ENCODE measurements around the gene REPS1.

Gene REPS1, protein sequence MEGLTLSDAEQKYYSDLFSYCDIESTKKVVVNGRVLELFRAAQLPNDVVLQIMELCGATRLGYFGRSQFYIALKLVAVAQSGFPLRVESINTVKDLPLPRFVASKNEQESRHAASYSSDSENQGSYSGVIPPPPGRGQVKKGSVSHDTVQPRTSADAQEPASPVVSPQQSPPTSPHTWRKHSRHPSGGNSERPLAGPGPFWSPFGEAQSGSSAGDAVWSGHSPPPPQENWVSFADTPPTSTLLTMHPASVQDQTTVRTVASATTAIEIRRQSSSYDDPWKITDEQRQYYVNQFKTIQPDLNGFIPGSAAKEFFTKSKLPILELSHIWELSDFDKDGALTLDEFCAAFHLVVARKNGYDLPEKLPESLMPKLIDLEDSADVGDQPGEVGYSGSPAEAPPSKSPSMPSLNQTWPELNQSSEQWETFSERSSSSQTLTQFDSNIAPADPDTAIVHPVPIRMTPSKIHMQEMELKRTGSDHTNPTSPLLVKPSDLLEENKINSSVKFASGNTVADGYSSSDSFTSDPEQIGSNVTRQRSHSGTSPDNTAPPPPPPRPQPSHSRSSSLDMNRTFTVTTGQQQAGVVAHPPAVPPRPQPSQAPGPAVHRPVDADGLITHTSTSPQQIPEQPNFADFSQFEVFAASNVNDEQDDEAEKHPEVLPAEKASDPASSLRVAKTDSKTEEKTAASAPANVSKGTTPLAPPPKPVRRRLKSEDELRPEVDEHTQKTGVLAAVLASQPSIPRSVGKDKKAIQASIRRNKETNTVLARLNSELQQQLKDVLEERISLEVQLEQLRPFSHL

DNA sequence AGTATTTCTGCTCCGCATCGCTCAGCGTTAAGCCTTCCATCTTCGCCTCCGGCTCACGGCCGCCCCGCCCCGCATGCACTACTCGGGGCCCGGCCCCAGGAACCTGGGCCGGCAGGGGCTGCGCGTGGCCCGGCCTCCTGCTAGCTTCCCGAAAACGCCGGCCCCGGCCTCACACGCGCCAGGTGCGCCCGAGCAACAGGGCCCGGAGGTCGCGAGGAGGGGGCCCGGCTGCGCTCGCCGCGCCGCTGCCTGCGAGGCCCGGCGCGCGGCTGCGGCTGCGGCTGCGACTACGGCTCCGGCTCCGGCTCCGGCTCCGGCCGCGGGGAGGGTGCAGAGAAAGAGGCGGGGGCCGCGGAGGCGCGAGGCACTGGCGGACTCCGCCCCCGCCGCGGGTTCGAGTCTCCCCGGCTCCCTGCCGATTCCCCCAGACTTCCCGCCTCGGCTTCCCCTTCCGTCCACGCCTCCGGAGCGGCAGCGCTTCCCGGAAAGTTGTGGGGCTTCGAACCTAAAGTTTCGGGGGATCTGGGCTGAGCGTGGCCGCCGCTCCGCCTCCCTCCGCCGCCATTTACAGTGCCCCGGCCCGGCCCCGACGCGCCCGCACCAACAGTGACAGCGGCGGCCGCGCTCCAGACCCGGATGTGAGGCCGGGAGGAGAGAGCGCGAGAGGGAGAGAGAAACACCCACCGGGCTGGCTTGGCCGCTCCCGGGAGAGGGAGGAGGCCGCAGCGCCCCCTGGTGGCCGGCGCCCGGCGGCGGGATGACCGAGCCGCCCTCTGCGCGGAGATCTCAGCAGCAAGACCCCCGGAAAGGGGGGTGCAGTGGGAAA, at the start of gene REPS1:
Gene REPS1 (minus strand): TSS at position 611 of the 826 bp plus-strand sequence. CDS start 571 bp downstream, at position 40.
- peaks cover 14 to 21% of the 10 kb centered on the region in 2 experiments for H3K4me1 ChIP-seq (ENCODE audit: control insufficient read depth in 1 of 2, insufficient read depth in 1 of 2, low read depth in 1 of 2, low read length in 1 of 2)
- peak within 1 kb of the TSS; percentile 77 to 84 for H3K4me3 ChIP-seq (ENCODE audit: low read depth in 1 of 2, low read length in 1 of 2)
- H3K27me3 ChIP-seq, result no peaks in the 10 kb centered on the region
- no peaks in the 10 kb centered on the region for H3K36me3 ChIP-seq
- H3K9me3 ChIP-seq, result no peaks in the 10 kb centered on the region
- peak within 1 kb of the TSS; percentile 85 for H3K27ac ChIP-seq
- TF ChIP-seq, protein P1, sequence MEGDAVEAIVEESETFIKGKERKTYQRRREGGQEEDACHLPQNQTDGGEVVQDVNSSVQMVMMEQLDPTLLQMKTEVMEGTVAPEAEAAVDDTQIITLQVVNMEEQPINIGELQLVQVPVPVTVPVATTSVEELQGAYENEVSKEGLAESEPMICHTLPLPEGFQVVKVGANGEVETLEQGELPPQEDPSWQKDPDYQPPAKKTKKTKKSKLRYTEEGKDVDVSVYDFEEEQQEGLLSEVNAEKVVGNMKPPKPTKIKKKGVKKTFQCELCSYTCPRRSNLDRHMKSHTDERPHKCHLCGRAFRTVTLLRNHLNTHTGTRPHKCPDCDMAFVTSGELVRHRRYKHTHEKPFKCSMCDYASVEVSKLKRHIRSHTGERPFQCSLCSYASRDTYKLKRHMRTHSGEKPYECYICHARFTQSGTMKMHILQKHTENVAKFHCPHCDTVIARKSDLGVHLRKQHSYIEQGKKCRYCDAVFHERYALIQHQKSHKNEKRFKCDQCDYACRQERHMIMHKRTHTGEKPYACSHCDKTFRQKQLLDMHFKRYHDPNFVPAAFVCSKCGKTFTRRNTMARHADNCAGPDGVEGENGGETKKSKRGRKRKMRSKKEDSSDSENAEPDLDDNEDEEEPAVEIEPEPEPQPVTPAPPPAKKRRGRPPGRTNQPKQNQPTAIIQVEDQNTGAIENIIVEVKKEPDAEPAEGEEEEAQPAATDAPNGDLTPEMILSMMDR (IDR thresholded peaks at IDR 0.05), result peak; percentile 91

DNA sequence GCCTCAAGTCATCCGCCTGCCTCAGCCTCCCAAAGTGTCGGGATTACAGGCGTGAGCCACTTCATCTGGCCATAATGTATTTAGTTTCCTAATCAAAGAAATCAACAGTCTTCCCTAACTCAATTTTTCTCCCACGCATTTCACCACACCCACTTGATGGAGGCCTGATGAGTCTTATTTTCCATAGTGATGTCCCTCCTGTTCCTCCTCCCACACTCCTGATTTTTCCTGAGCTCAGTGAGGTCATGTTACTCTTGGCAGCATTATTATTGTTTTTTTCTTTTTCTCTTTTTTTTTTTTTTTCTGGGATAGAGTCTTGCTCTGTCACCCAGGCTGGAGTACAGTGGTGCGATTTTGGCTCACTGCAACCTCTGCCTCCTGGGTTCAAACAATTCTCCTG, 49.4 kb upstream of the REPS1 start:
- no peaks in the 10 kb centered on the region for H3K4me1 ChIP-seq (ENCODE audit: control insufficient read depth in 1 of 2, insufficient read depth in 1 of 2, low read depth in 1 of 2, low read length in 1 of 2)
- H3K36me3 ChIP-seq, result peaks cover 27% of the 10 kb centered on the region
- H3K27me3 ChIP-seq, result no peaks in the 10 kb centered on the region
- H3K27ac ChIP-seq, result no peak overlapping the region
- TF ChIP-seq, protein P1 (IDR thresholded peaks at IDR 0.05), result no peak
- H3K9me3 ChIP-seq, result no peaks in the 10 kb centered on the region
- no peak overlapping the region for H3K4me3 ChIP-seq (ENCODE audit: low read depth in 1 of 2, low read length in 1 of 2)

DNA sequence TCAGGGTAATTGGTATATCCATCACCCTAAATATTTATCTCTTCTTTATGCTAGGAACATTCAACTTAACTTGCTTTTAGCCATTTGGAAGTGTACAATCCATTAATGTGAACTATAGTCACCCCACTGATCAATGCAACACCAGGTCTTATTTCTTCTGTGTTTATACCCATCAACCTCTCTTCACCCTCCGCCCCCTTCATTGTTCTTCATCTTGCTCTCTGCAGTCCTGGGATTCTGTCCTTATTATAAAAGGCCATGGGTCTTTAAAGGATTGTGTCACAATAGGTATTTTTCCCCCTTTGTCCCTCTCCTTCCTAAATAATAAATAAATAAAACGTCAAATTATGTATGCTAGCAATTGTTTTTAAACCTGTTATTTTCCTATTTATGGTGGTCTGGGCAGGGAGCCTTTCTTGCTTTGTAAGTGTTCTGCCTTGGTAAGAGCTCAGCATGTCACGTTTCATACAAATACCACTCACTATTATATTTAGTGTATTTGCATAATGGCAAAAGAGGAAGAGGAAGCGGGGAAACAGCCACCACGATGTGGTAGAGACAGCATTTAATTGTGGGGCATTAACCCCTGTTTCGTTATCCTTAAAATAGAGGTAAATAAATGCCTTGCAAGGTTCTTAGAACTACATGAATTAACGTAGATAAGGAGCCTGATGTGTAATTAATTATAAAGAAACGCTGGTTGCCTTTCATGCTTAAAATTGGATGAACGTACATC, 42.3 kb upstream of the REPS1 start:
- peaks cover 34% of the 10 kb centered on the region in 2 experiments for H3K4me1 ChIP-seq (ENCODE audit: control insufficient read depth in 1 of 2, insufficient read depth in 1 of 2, low read depth in 1 of 2, low read length in 1 of 2)
- peak overlapping the region; percentile 93 for H3K4me3 ChIP-seq (ENCODE audit: low read depth in 1 of 2, low read length in 1 of 2)
- peak overlapping the region; percentile 86 for H3K27ac ChIP-seq

DNA sequence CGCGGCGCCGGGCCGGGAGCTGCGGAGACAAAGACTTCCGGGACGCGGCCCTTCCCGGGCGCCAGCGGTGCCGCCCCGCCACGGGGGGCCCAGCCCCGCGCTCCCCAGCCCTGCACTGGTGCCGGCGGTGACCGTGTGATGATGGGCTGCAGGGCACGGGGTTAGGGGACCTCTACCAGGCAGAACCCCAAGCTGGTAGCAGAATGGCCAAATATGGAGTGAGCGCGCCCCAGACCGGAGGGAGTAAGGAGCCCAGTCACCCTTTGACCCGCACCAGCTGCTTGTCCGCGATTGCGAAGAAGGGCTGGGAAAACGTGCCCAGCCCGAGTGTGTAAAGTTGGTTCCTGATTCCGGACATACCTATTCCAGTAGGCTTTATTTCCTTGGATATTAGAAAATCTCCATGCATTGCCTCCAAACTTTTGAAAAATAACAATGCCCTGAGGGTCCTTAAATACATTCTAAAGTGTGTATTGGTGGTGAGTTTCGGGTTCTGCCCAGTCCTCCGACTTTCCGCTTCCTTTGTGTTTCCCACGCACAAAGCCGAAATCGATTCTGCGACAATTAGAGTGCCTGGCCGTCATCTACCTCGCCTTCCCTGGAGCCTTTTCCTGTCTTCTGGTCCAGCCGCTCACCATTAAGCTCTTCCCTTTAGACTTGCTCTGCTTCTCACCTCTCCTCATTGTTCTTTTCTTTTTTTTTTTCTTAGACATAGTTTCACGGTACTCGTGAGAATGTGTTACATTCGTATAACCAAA, 41.6 kb upstream of the REPS1 start:
- Histone ChIP-seq H3K27me3 (no peaks in the 10 kb centered on the region), H3K4me3 (ENCODE audit: low read depth in 1 of 2, low read length in 1 of 2) (peak overlapping the region; percentile 93), H3K4me1 (ENCODE audit: control insufficient read depth in 1 of 2, insufficient read depth in 1 of 2, low read depth in 1 of 2, low read length in 1 of 2) (peaks cover 34 to 39% of the 10 kb centered on the region in 2 experiments), H3K9me3 (no peaks in the 10 kb centered on the region), H3K27ac (peak overlapping the region; percentile 86), H3K36me3 (no peaks in the 10 kb centered on the region)
- TF ChIP-seq, protein P1 (IDR thresholded peaks at IDR 0.05), result no peak

More for the DNA sequence above, 42.3 kb upstream of the REPS1 start:
- no peaks in the 10 kb centered on the region for H3K27me3 ChIP-seq
- H3K36me3 ChIP-seq, result no peaks in the 10 kb centered on the region
- no peaks in the 10 kb centered on the region for H3K9me3 ChIP-seq
- TF ChIP-seq, protein P1 (IDR thresholded peaks at IDR 0.05), result no peak
